Measurements from ENCODE around the gene MRRF.

MRRF gene

GRCh38 chr9:122380293-122380692 is 115.6 kb downstream of the MRRF start:
- DNase-seq (ENCODE audit: low read depth, low spot score) = no peak
- Histone ChIP-seq H3K36me3 (ENCODE audit: insufficient read depth, insufficient read length, low read length) (no peaks in the 10 kb centered on the region), H3K27me3 (ENCODE audit: insufficient read depth, insufficient read length) (no peaks in the 10 kb centered on the region), H3K9ac (ENCODE audit: insufficient read length, low read depth) (no peak overlapping the region), H3K4me1 (ENCODE audit: insufficient read depth, insufficient read length) (peaks cover 18% of the 10 kb centered on the region), H3K9me3 (ENCODE audit: insufficient read depth, low read length) (peaks cover 10% of the 10 kb centered on the region), H3K4me3 (ENCODE audit: insufficient read length, low read depth) (no peak overlapping the region)
- TF ChIP-seq ZNF274 (IDR thresholded peaks at IDR 0.05; ENCODE audit: low read depth, low read length) (no peak), YY1 (IDR thresholded peaks at IDR 0.05; ENCODE audit: insufficient read depth, insufficient read length) (no peak), SUZ12 (IDR thresholded peaks at IDR 0.05; ENCODE audit: extremely low read depth, insufficient read depth, insufficient read length) (no peak)
